GM19455 (cell line): ENCODE measurements around the gene HINT3.
"Not testable (repeated sequence)": the region's sequence is repeated elsewhere in the genome, so short reads cannot be mapped to it uniquely, and the experiment has no call there.

Experiments used
- ATAC-seq: cut with Tn5 transposase; IDR thresholded peaks from one replicate; pipeline ENCODE4 v1.9.1; 2021; ENCODE audit not compliant: unreplicated experiment

The HINT3 gene

GRCh38 chr6:125956506-125957390 lies at the start of gene HINT3:
Gene HINT3 (plus strand): TSS chr6:125956770. CDS start chr6:125956978, 208 bp downstream.
- peak; percentile 93 for ATAC-seq

GRCh38 chr6:125910527-125910926 lies 46.0 kb upstream of the HINT3 start:
- peak; percentile 97 for ATAC-seq

GRCh38 chr6:125911051-125911451 lies 45.5 kb upstream of the HINT3 start:
- ATAC-seq, result not testable (repeated sequence)

DNA sequence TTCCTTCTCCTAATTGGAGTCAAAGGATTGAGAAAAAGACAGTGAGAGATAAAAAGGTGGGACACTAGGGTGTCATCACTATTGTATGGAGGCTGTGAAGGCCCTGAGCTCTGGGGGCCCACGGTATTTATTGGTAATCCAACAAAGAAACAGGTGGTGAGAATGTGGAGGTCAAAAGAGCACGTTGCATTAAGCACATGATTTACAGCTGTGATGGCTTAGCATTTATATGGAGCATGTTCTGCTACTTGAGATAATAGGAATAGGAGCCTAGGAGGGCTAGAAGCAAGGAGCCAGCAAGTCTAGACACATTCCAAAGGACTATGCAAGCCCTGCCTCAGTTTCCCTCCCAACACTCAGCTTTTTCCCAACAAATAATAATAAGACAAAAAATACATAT lies 44.1 kb upstream of the HINT3 start:
- ATAC-seq, result not testable (repeated sequence)

DNA sequence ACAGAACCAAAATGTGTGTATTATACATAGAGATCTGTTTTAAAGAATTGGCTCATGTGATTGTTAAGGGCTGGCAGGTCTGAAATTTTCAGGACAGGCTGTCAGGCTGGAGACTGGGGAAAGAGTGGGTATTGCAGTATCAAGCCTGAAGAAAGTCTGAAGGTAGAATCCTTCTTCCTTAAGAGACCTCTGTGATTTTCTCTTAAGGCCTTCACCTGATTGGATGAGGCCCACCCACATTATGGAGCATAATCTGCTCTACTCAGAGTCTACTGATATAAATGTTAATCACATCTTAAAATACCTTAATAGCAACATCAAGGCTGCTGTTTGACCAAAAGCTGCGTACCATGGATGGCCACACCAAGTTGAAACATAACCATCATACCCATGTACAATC lies 43.4 kb upstream of the HINT3 start:
- ATAC-seq, result no peak

GRCh38 chr6:125913864-125914351 lies 42.7 kb upstream of the HINT3 start:
- no peak for ATAC-seq

GRCh38 chr6:125918230-125918629 lies 38.3 kb upstream of the HINT3 start:
- no peak for ATAC-seq

DNA sequence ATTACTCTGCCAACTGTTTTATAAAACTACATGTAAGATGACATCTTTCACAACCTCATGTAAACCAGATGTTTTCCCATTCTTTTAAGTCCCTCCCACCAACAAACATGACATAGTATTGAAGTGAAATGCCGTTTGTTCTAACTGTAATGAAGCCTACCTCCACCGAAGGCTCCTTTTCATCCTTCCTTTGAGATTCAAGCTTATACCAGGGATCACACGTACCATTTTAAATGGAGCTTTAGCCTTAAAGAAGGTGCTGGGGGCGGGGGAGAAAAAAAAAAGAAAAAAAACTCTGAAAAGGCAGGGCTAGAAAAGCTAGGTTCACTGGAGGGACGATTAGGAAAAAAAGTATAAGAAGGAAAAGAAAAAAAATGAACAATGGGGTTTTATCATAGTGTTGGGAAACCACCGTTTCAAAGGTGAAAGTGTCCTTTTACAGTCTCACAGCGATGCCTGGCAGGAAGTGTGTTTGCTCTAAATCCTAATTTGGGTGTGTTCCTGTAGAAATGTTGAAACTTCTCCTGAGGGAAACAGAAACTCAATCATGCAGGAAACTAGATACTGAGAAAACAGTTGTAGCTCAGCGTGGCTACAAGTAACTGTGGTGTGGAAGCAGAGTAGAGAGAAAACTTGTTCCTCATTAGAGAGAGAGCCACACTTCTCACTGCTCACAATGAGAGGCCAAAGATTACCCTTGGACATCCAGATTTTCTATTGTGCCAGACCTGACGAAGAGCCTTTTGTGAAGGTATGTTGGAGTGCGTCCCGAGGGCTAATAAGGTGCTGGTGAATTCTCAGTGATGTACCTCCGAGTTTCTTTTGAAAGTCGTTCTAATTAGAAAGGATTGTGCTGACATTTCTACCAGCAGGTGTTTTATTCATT lies 37.6 kb upstream of the HINT3 start:
- peak; percentile 98 for ATAC-seq

DNA sequence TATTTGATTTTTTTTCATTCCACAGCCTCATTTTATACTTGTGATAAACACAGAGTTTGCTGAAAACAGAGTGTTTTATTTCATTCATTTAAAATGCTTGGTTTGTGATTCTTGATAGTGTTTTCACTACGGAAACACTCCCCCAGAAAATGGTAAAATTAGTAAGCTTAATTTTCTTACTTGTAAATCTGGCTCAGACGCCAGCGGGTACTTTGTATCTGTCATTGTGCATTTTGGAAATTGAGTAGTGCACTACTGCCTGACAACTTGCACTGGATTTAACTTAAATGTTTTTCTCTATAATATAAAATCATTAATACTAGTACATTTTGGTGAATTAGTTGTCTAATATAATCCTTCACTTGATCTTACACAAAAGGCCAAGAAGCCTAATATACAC lies 37.0 kb upstream of the HINT3 start:
- no peak for ATAC-seq

DNA sequence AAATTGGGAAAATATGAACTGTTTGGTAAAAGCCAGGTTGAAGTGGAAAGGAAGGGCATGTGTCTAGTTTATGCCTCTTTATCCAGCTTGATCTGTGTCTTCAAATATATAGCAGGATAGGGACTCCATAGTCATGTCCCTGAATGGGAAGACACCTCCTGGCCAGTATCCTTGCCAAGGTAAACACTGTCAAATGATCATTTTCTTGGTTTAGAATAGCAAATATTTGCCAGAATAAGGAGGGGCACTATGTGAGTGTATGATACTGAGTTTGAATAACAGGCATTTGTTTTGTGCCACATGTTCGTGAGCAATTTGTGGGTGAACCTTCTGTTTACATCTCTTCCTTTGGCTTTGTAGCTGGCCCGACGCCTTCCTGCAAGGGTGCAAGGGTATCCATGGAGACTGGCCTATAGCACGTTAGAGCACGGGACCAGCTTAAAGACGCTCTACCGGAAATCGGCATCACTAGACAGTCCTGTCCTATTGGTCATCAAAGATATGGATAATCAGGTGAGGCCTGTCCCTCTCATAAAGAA lies 34.2 kb upstream of the HINT3 start:
- ATAC-seq, result no peak

DNA sequence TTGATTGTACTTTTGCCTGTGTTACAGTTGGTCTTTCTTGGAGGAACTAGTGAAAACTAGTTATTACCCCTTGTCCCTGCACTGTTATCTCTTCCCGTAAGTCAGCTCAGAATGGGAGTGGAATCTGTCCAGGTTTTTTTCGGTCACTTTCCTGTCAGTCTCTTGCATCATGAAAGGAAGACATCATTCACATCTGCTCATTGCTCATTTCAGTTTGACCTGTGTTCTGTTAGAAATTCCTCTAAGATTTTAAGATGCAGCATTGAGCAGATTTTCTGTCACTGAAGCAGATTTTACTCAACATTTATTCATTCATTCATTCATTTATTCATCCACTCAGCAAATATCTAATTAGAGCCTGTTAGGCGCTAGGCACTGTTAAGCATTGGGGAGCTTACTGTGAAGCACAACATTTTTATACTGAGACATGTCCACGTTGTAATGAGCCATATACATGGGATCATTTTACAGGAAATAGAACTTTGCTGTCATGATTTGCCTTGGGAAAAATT lies 33.1 kb upstream of the HINT3 start:
- no peak for ATAC-seq

DNA sequence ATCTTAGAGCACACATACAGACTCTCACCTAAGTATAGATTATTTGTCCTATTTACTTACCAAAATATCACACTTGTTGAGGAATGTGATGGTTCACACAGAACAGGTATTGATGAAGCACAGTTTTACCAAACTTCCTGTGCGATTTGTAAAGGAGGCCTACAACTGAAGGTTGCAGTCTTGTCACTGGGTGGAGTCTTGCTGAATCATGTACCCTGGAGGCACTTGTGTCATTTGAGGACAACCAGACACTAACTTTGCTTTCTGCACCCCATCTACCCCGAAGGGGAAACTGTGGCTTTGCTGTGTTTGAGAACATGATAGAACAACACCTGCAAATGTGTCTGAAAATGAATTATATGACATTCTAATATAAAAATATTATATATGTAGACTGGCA lies 32.4 kb upstream of the HINT3 start:
- no peak for ATAC-seq

DNA sequence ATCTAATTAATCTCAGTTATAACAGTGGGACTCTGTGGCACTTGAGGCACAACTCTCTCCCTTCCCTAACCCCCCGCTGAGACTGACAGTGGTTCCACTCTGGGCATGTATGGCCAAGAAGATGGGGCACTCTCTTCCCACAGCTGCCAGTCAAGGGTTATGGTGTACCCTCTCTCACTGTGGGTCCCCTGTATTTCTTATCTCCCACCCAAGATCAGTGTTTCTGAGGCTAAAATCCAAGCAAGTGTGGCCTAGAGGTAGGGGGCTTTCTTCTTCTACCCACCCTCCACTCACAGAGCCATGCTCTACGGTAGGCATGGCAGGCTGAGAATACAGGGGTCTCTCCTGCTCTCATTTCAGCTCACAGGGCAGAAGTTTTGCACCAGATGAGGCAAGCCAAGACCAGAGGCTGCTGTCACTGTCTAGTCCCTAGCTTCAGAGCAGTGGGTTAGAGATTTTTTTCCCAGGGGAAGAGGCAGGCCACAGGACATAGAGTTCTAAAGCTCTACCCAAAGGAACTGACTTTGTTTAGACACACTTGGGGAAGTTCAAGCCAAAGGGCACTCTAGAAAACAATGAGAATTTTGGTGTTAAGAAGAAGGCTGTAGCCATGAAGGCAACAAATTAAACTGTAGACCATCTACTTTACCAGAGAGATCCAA lies 31.7 kb upstream of the HINT3 start:
- no peak for ATAC-seq

GRCh38 chr6:125926711-125927110 lies 29.9 kb upstream of the HINT3 start:
- ATAC-seq, result no peak

DNA sequence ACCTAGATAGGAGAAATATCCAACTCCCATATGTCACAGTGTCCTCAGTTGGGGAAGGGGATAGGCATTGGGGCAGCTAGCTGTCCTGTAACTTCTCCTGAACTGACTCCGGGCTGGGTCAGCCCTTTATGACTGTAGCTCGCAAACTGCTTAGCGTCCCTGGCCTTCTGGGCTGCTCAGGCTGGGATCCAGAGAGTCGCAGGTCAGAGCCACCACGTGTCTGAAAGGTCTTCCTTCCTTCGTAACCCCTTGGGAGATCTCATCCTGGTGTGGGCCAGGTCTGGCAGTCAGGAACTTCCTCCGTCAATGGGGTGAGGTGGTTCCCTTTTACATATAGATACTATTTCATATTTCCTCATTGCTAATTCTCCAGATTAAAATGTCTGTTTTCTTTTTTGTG lies 28.8 kb upstream of the HINT3 start:
- ATAC-seq, result no peak

GRCh38 chr6:125930765-125931418 lies 25.7 kb upstream of the HINT3 start:
- ATAC-seq, result no peak

- peak; percentile 68 for ATAC-seq
These were observed 24.7 kb upstream of the HINT3 start for GRCh38 chr6:125931733-125932450.

DNA sequence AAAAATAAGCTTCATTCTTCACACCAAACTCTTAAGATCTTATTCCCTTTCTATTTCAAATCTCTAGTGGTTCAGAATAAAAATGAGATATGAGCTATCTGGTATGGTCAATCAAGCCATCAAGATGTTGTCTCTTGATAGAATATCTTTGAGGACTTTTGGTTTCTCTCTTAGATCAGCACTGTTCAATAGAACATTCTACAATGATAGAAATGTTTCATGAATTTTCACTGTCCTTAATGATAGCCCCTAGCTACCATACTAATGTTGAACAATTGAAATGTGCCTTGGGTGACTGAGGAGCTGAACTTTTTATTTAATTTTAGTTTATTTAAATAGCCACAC lies 24.1 kb upstream of the HINT3 start:
- ATAC-seq, result no peak

GRCh38 chr6:125935520-125935919 lies 21.1 kb upstream of the HINT3 start:
- not testable (repeated sequence) for ATAC-seq

GRCh38 chr6:125939026-125939425 lies 17.5 kb upstream of the HINT3 start:
- no peak for ATAC-seq
